GDM1 (cell line): ENCODE measurements around the gene TMEM51.

Experiments used
- DNase-seq: peaks from one replicate; lab custom pipeline; 2025; lab: John Stamatoyannopoulos, UW

The TMEM51 gene

GRCh38 chr1:15177710-15178166 lies 24.2 kb downstream of the TMEM51 start:
- peak; percentile 31 for DNase-seq

GRCh38 chr1:15178571-15179484 lies 25.3 kb downstream of the TMEM51 start:
- DNase-seq, result no peak

- no peak for DNase-seq
These were observed 25.9 kb downstream of the TMEM51 start for GRCh38 chr1:15179485-15179883.

- no peak for DNase-seq
These were observed 26.6 kb downstream of the TMEM51 start for GRCh38 chr1:15180189-15180588.

GRCh38 chr1:15180945-15181523 lies 27.5 kb downstream of the TMEM51 start:
- DNase-seq, result no peak

- DNase-seq, result no peak
These were observed 28.0 kb downstream of the TMEM51 start for GRCh38 chr1:15181564-15181963.

GRCh38 chr1:15184436-15185241 lies 31.1 kb downstream of the TMEM51 start:
- DNase-seq, result no peak

GRCh38 chr1:15185617-15186016 lies 32.1 kb downstream of the TMEM51 start:
- no peak for DNase-seq

- DNase-seq, result no peak
These were observed 32.7 kb downstream of the TMEM51 start for GRCh38 chr1:15186073-15186845.

GRCh38 chr1:15186846-15187151 lies 33.3 kb downstream of the TMEM51 start:
- DNase-seq, result no peak

- DNase-seq, result no peak
These were observed 33.9 kb downstream of the TMEM51 start for GRCh38 chr1:15187175-15188129.

GRCh38 chr1:15188130-15188524 lies 34.6 kb downstream of the TMEM51 start:
- no peak for DNase-seq

GRCh38 chr1:15188678-15189077 lies 35.1 kb downstream of the TMEM51 start:
- no peak for DNase-seq

GRCh38 chr1:15189692-15190370 lies 36.3 kb downstream of the TMEM51 start:
- no peak for DNase-seq

- no peak for DNase-seq
These were observed 37.7 kb downstream of the TMEM51 start for GRCh38 chr1:15191267-15191666.

GRCh38 chr1:15191770-15192169 lies 38.2 kb downstream of the TMEM51 start:
- no peak for DNase-seq

GRCh38 chr1:15192916-15193550 lies 39.5 kb downstream of the TMEM51 start:
- DNase-seq, result no peak

GRCh38 chr1:15195420-15196052 lies 42.0 kb downstream of the TMEM51 start:
- DNase-seq, result no peak

- no peak for DNase-seq
These were observed 42.5 kb downstream of the TMEM51 start for GRCh38 chr1:15196069-15196468.
